K562 (cell line): ENCODE data around the gene GALNT12. TPM values are rescaled to one million over a fixed set of nuclear protein-coding genes. Genes with fewer than 3 reads are reported as not detected.
A peak's percentile ranks its signal among the peaks of the same experiment; 100 is the strongest.

Source experiments
- BCL6 ChIP-seq: fragments of 250-450 bp; sonication (Bioruptor Pico); IDR thresholded peaks from 2 replicates; pipeline ENCODE4 v1.4.0; 2020
- BDP1 ChIP-seq: IDR thresholded peaks from 3 replicates; pipeline ENCODE4 v1.6.1; 2011; ENCODE audit not compliant: insufficient read length, insufficient read depth
- BRD4 ChIP-seq: fragments of 200-600 bp; sonication (generic); IDR thresholded peaks from 2 replicates; pipeline ENCODE4 v1.6.1; 2017; ENCODE audit warnings: inconsistent platforms
- E2F8 ChIP-seq: fragments of 450-650 bp; IDR thresholded peaks from 2 replicates; pipeline ENCODE4 v1.7.1; 2018; ENCODE audit warnings: mild to moderate bottlenecking, low read depth; ENCODE audit not compliant: partially characterized antibody
- FOXJ3 ChIP-seq: sonication (generic); formaldehyde crosslinking; IDR thresholded peaks from 2 replicates; pipeline ENCODE4 v1.4.0; 2020; ENCODE audit warnings: mild to moderate bottlenecking, missing genetic modification reagents
- GATAD2B ChIP-seq: fragments of 450-650 bp; IDR thresholded peaks from 2 replicates; pipeline ENCODE4 v1.6.1; 2017; ENCODE audit warnings: mild to moderate bottlenecking, borderline replicate concordance
- HDAC2 ChIP-seq: fragments of 450-650 bp; IDR thresholded peaks from 2 replicates; pipeline ENCODE4 v1.6.1; 2016; ENCODE audit warnings: mild to moderate bottlenecking
- HEY1 ChIP-seq: fragments of 250-450 bp; sonication (Bioruptor Pico); IDR thresholded peaks from 2 replicates; pipeline ENCODE4 v1.5.0; 2020; ENCODE audit warnings: mild to moderate bottlenecking, moderate library complexity, borderline replicate concordance
- HNRNPL ChIP-seq: fragments of 200-400 bp; formaldehyde crosslinking; IDR thresholded peaks from 2 replicates; pipeline ENCODE4 v1.6.1; 2017; ENCODE audit warnings: low read depth, mild to moderate bottlenecking, low read length
- HOXB6 ChIP-seq: fragments of 250-450 bp; sonication (Bioruptor Pico); IDR thresholded peaks from 2 replicates; pipeline ENCODE4 v1.5.1; 2022; ENCODE audit warnings: mild to moderate bottlenecking, borderline replicate concordance
- KHSRP ChIP-seq: fragments of 450-650 bp; IDR thresholded peaks from 2 replicates; pipeline ENCODE4 v1.6.1; 2017
- L3MBTL2 ChIP-seq: fragments of 450-650 bp; IDR thresholded peaks from 2 replicates; pipeline ENCODE4 v1.6.1; 2016; ENCODE audit warnings: mild to moderate bottlenecking, moderate library complexity
- NKRF ChIP-seq: fragments of 450-650 bp; IDR thresholded peaks from 2 replicates; pipeline ENCODE4 v1.6.1; 2016; ENCODE audit warnings: borderline replicate concordance
- RB1 ChIP-seq: fragments of 450-650 bp; IDR thresholded peaks from 2 replicates; pipeline ENCODE4 v1.6.1; 2017; ENCODE audit warnings: low read depth, mild to moderate bottlenecking
- RBBP5 ChIP-seq: fragments of 200-600 bp; sonication (generic); IDR thresholded peaks from 2 replicates; pipeline ENCODE4 v1.6.1; 2012; ENCODE audit warnings: borderline replicate concordance, mild to moderate bottlenecking, low read length, control low read depth, inconsistent platforms; ENCODE audit not compliant: insufficient read depth, poor library complexity, severe bottlenecking
- SFPQ ChIP-seq: fragments of 200-400 bp; formaldehyde crosslinking; IDR thresholded peaks from 2 replicates; pipeline ENCODE4 v1.6.1; 2017; ENCODE audit warnings: mild to moderate bottlenecking, low read depth, low read length, moderate library complexity
- SMARCE1 ChIP-seq: fragments of 450-650 bp; IDR thresholded peaks from 2 replicates; pipeline ENCODE4 v1.7.1; 2016; ENCODE audit warnings: mild to moderate bottlenecking
- TFE3 ChIP-seq: fragments of 450-650 bp; formaldehyde crosslinking; IDR thresholded peaks from 2 replicates; pipeline ENCODE4 v1.4.0; 2020; ENCODE audit warnings: mild to moderate bottlenecking, mixed read lengths
- U2AF2 ChIP-seq: fragments of 200-400 bp; formaldehyde crosslinking; optimal IDR thresholded peaks from 2 replicates; pipeline ENCODE3; 2017; ENCODE audit warnings: low read depth, mild to moderate bottlenecking, low read length
- ZC3H8 ChIP-seq: fragments of 450-650 bp; IDR thresholded peaks from 2 replicates; pipeline ENCODE4 v1.6.1; 2017
- ZNF239 ChIP-seq: fragments of 250-450 bp; sonication (Bioruptor Pico); IDR thresholded peaks from 2 replicates; pipeline ENCODE4 v1.4.0; 2020; ENCODE audit warnings: mild to moderate bottlenecking
- ZNF384 ChIP-seq: IDR thresholded peaks from 2 replicates; pipeline ENCODE4 v1.6.1; 2012; ENCODE audit warnings: low read depth, low read length, improper control_type of control experiment
- ZNF668 ChIP-seq: fragments of 250-450 bp; sonication (Bioruptor Pico); IDR thresholded peaks from 2 replicates; pipeline ENCODE4 v1.8.0; 2022; ENCODE audit warnings: mild to moderate bottlenecking, inconsistent platforms
- ZNF696 ChIP-seq: fragments of 250-450 bp; sonication (Bioruptor Pico); conservative IDR thresholded peaks from 2 replicates; pipeline ENCODE4 v1.4.0; 2020; ENCODE audit warnings: mild to moderate bottlenecking, moderate library complexity
- polyA plus RNA-seq, 8 experiments: library from polyadenylated mRNA; depleted of rRNA in 4 of 8; stranded (reverse) in 5 of 8; unstranded in 3 of 8; fragments of >200 nt; fragmentation: Nextera tagmentation in 2 of 8; fragmentation: Illumina TruSeq in 1 of 8; extraction: Ambion mirVana in 2 of 8; extraction: Trizol in 1 of 8; gene quantifications; 2 replicates each; pipeline versions ENCODE4 v1.2.1 to v1.2.3, GENCODE V29; 2011 to 2014; ENCODE audit warnings: inconsistent platforms in 1 of 8, missing spikeins in 1 of 8
- total RNA-seq, 7 experiments: library from RNA; depleted of rRNA in 6 of 7; stranded (reverse); fragments of >200 nt in 6 of 7; fragmentation: Illumina TruSeq in 2 of 7; extraction: Trizol in 2 of 7; gene quantifications; 2 replicates each; pipeline versions ENCODE4 v1.2.1 to v1.2.3, GENCODE V29; 2011 to 2021; ENCODE audit warnings: low replicate concordance in 1 of 7

GALNT12 gene
- total and polyA plus RNA-seq, 9 of the 15 experiments (the other 6 are each of a cell fraction or from before 2014, with no cell fraction given) = 29.7 to 82.9 (median 44.2) TPM

GRCh38 chr9:98859941-98860340 is 52.5 kb downstream of the GALNT12 start (continued):
- TF ChIP-seq BRD4 = no peak
- no peak for TF ChIP-seq HDAC2
- TF ChIP-seq U2AF2 = no peak
- peak; percentile 46; the same call in 1 of the 2 replicates for TF ChIP-seq L3MBTL2
- TF ChIP-seq KHSRP = no peak
- TF ChIP-seq BCL6 (CRISPR knock-in tag) = no peak
- TF ChIP-seq GATAD2B = no peak
- no peak for TF ChIP-seq HEY1 (CRISPR knock-in tag)
- no peak for TF ChIP-seq SFPQ
- TF ChIP-seq NKRF = no peak
- TF ChIP-seq ZNF696 (CRISPR knock-in tag) = no peak
- TF ChIP-seq HOXB6 (CRISPR knock-in tag) = no peak
- no peak for TF ChIP-seq E2F8
- TF ChIP-seq TFE3 (CRISPR knock-in tag) = 0 out of 2 replicates have a peak, but pooled peaks have one; percentile 33
- no peak for TF ChIP-seq FOXJ3 (CRISPR knock-in tag)
- TF ChIP-seq SMARCE1 = no peak
- TF ChIP-seq HNRNPL = no peak
- no peak for TF ChIP-seq ZNF239 (CRISPR knock-in tag)
- TF ChIP-seq RBBP5 = no peak
- TF ChIP-seq ZC3H8 = no peak
- no peak for TF ChIP-seq BDP1
- no peak for TF ChIP-seq ZNF384
- TF ChIP-seq RB1 = no peak
- no peak for TF ChIP-seq ZNF668 (CRISPR knock-in tag)
